Common myeloid progenitor, CD34-positive (primary cell): ENCODE data around the gene IFT81.
"Not testable (repeated sequence)": the region's sequence is repeated elsewhere in the genome, so short reads cannot be mapped to it uniquely, and the experiment has no call there.

ENCODE experiments used
- CTCF ChIA-PET: fragments of 350-600 bp; sonication (Branson Sonifier 250); formaldehyde crosslinking; loops from one replicate; lab custom pipeline; 2021; ENCODE audit warnings: antibody characterized with exemption; lab: Charles Lee
- POLR2A ChIA-PET: fragments of 350-600 bp; sonication (Branson Sonifier 250); formaldehyde crosslinking; loops from one replicate; lab custom pipeline; 2021; ENCODE audit warnings: antibody characterized with exemption; lab: Charles Lee
- DNase-seq, 3 donors: peaks; one replicate each; pipeline versions ENCODE4 v3.0.0 to v3.0.0-alpha.2; 2013
- H3K27ac ChIP-seq, 2 experiments: 1 replicate in 1 of 2; 2 replicates in 1 of 2; pipeline ENCODE4 v1.7.0; 2013; ENCODE audit warnings: inconsistent platforms in 2 of 2, low read length in 2 of 2, mild to moderate bottlenecking in 2 of 2, low read depth in 1 of 2, moderate library complexity in 1 of 2; ENCODE audit not compliant: severe bottlenecking in 2 of 2, insufficient read depth in 1 of 2, poor library complexity in 1 of 2
- H3K27me3 ChIP-seq, 5 experiments: replicated peaks in 2 of 5; 1 replicate in 3 of 5; 2 replicates in 2 of 5; pipeline versions ENCODE4 v1.6.1 to v1.7.0; 2013; ENCODE audit warnings: low read length in 4 of 5, mild to moderate bottlenecking in 2 of 5, moderate library complexity in 2 of 5, inconsistent platforms in 1 of 5; ENCODE audit not compliant: insufficient read depth in 5 of 5, control insufficient read depth in 4 of 5
- H3K36me3 ChIP-seq, 4 experiments: 1 replicate in 2 of 4; 2 replicates in 2 of 4; pipeline versions ENCODE4 v1.6.1 to v1.7.0; 2013; ENCODE audit warnings: low read length in 3 of 4, control low read depth in 1 of 4, mild to moderate bottlenecking in 1 of 4; ENCODE audit not compliant: control insufficient read depth in 4 of 4, insufficient read depth in 4 of 4
- H3K4me1 ChIP-seq, 4 experiments: 1 replicate in 3 of 4; 2 replicates in 1 of 4; pipeline versions ENCODE4 v1.6.1 to v1.7.1; 2013; ENCODE audit warnings: low read length in 3 of 4, mild to moderate bottlenecking in 3 of 4, control low read depth in 1 of 4, inconsistent platforms in 1 of 4, moderate library complexity in 1 of 4; ENCODE audit not compliant: control insufficient read depth in 4 of 4, insufficient read depth in 4 of 4; ENCODE audit errors: control extremely low read depth in 1 of 4
- H3K4me3 ChIP-seq, 7 experiments: 1 replicate in 4 of 7; 2 replicates in 3 of 7; pipeline versions ENCODE4 v1.5.1 to v1.7.0; 2013; ENCODE audit warnings: mild to moderate bottlenecking in 7 of 7, low read length in 6 of 7, moderate library complexity in 6 of 7, inconsistent platforms in 2 of 7, low read depth in 2 of 7, control low read depth in 1 of 7; ENCODE audit not compliant: insufficient read depth in 4 of 7, control insufficient read depth in 1 of 7; ENCODE audit errors: extremely low read depth in 1 of 7
- H3K9me3 ChIP-seq, 5 experiments: 1 replicate in 4 of 5; 2 replicates in 1 of 5; pipeline versions ENCODE4 v1.6.1 to v1.7.1; 2013; ENCODE audit warnings: low read length in 4 of 5, mild to moderate bottlenecking in 2 of 5, inconsistent platforms in 1 of 5, low read depth in 1 of 5, moderate library complexity in 1 of 5; ENCODE audit not compliant: control insufficient read depth in 4 of 5, insufficient read depth in 2 of 5; ENCODE audit errors: control extremely low read depth in 1 of 5
- WGBS: methylation state at CpG from one replicate; pipeline ENCODE4 v1.1.5; 2013; ENCODE audit not compliant: insufficient coverage; 5-methylcytosine and 5-hydroxymethylcytosine counted together

Gene IFT81

DNA sequence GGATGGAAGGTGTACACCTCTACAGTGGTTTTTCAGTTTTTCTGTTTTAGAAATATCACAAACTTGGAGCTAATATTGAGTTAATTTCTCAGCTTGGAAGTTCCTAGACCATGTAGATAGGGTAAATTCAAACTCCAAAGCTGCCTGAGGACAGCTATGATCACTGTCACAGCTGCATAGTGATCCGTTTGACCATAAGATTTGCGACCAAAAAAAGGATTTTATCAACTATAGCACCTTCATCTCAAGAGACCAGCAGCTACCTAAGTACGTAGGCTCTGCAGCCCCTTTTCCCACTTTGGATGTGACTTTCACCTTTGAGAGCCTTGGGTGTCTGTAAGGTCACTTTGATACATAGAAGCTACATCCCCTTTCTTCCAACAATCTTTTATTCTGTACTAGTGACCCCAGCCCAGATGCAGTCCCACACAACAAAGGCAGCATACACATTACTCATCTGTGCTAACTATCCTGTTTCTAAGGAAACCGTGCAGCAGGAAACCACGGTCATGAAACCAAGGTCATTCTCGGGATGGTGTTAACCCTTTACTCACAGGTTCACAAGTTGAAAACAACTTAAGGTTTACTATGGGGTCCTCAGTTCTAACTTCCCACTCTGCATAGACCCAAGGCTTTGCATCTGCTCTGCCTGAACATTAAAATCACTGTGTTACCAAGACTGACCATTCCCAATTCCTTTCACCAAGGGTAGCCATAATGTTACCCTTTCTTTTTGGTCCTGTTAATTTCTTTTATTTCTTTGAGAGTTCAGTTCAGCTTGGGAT lies 75.4 kb downstream of the IFT81 start:
- H3K9me3 ChIP-seq: no peaks in the 10 kb centered on the region
- no peak overlapping the region for H3K27ac ChIP-seq
- WGBS: 50% methylated on average over 6 of the region's 6 CpGs
- ChIA-PET POLR2A (no interaction called here), CTCF (interaction anchor here (0.7 kb wide), 1 partner anchor 21 kb away, joined by 3 read pairs; no protein-coding TSS in a partner anchor)
- DNase-seq: peak in 2 of 3 donors; percentile 35 to 38
- no peak overlapping the region for H3K4me3 ChIP-seq
- H3K27me3 ChIP-seq: no peaks in the 10 kb centered on the region
- H3K36me3 ChIP-seq: peaks cover 0 to 5% (median 3%) of the 10 kb centered on the region in 4 experiments
- peaks cover 3 to 11% (median 9%) of the 10 kb centered on the region in 4 experiments for H3K4me1 ChIP-seq

GRCh38 chr12:110200124-110200417 lies 75.9 kb downstream of the IFT81 start:
- no peaks in the 10 kb centered on the region for H3K9me3 ChIP-seq
- H3K27ac ChIP-seq: no peak overlapping the region
- WGBS: no CpG with 5 or more reads among the region's 1 CpG
- H3K36me3 ChIP-seq: peaks cover 0 to 9% (median 4%) of the 10 kb centered on the region in 4 experiments
- H3K27me3 ChIP-seq: no peaks in the 10 kb centered on the region
- peaks cover 3 to 11% (median 9%) of the 10 kb centered on the region in 4 experiments for H3K4me1 ChIP-seq
- no peak for DNase-seq
- ChIA-PET POLR2A (no interaction called here), CTCF (no interaction called here)
- no peak overlapping the region for H3K4me3 ChIP-seq

GRCh38 chr12:110201995-110202394 lies 77.8 kb downstream of the IFT81 start:
- H3K4me3 ChIP-seq: no peak overlapping the region
- H3K27me3 ChIP-seq: no peaks in the 10 kb centered on the region
- ChIA-PET CTCF (interaction anchor here (0.6 kb wide), 1 partner anchor 191 kb away, joined by 3 read pairs; no protein-coding TSS in a partner anchor), POLR2A (no interaction called here)
- WGBS: no CpG with 5 or more reads among the region's 1 CpG
- DNase-seq: no peak
- peaks cover 0 to 10% (median 4%) of the 10 kb centered on the region in 4 experiments for H3K36me3 ChIP-seq
- no peaks in the 10 kb centered on the region for H3K9me3 ChIP-seq
- H3K27ac ChIP-seq: no peak overlapping the region
- H3K4me1 ChIP-seq: peaks cover 3 to 11% (median 9%) of the 10 kb centered on the region in 4 experiments

DNA sequence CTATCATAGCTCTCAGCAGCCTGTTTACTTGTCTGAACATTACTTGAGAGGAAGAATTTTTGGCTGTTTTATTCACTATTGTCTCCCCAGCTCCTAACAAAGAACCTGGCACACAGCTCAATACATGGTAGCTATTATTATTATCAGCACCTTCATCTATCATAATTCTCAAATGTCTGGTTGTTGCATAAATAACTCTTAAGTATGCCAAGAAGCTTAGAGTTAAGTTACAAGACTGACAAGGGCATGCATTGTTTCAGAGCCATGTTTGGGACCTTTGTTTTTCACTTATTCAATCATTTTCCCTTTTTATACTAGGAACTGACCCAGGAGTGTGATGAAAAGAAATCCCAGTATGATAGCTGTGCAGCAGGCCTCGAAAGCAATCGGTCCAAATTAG lies 79.4 kb downstream of the IFT81 start:
- Histone ChIP-seq H3K27me3 (no peaks in the 10 kb centered on the region), H3K27ac (no peak overlapping the region), H3K4me1 (peaks cover 3 to 11% (median 9%) of the 10 kb centered on the region in 4 experiments), H3K9me3 (no peaks in the 10 kb centered on the region), H3K4me3 (no peak overlapping the region), H3K36me3 (peaks cover 0 to 10% (median 4%) of the 10 kb centered on the region in 4 experiments)
- POLR2A ChIA-PET: no interaction called here
- CTCF ChIA-PET: interaction anchor here (1.2 kb wide), 1 partner anchor 13 kb away, joined by 3 read pairs; no protein-coding TSS in a partner anchor
- DNase-seq: no peak
- WGBS: 100% methylated on average over 2 of the region's 2 CpGs

- CTCF ChIA-PET: no interaction called here
- POLR2A ChIA-PET: no interaction called here
- H3K9me3 ChIP-seq: no peaks in the 10 kb centered on the region
- no peaks in the 10 kb centered on the region for H3K4me1 ChIP-seq
- WGBS: no CpG with 5 or more reads among the region's 2 CpGs
- no peak for DNase-seq
- H3K27ac ChIP-seq: no peak overlapping the region
- no peak overlapping the region for H3K4me3 ChIP-seq
- H3K27me3 ChIP-seq: no peaks in the 10 kb centered on the region
- peaks cover 0 to 10% (median 4%) of the 10 kb centered on the region in 4 experiments for H3K36me3 ChIP-seq
Observed at GRCh38 chr12:110205931-110206330, 81.8 kb downstream of the IFT81 start.

GRCh38 chr12:110211639-110212536 lies 87.7 kb downstream of the IFT81 start:
- H3K27me3 ChIP-seq, H3K4me1 ChIP-seq, H3K4me3 ChIP-seq, H3K9me3 ChIP-seq, H3K27ac ChIP-seq, H3K36me3 ChIP-seq, POLR2A ChIA-PET, DNase-seq: not testable (repeated sequence)
- CTCF ChIA-PET: interaction anchor here (0.9 kb wide), 1 partner anchor 15 kb away, joined by 3 read pairs; no protein-coding TSS in a partner anchor
- WGBS: 98% methylated on average over 5 of the region's 10 CpGs
